Measurements from ENCODE around the gene PPP1R15B. TPM values are rescaled to one million over a fixed set of nuclear protein-coding genes. Genes with fewer than 3 reads are reported as not detected.
A peak's percentile ranks its signal among the peaks of the same experiment; 100 is the strongest.

PPP1R15B gene
- total RNA-seq, 2 experiments from 2014 or later = 63.8 to 64.6 TPM

DNA sequence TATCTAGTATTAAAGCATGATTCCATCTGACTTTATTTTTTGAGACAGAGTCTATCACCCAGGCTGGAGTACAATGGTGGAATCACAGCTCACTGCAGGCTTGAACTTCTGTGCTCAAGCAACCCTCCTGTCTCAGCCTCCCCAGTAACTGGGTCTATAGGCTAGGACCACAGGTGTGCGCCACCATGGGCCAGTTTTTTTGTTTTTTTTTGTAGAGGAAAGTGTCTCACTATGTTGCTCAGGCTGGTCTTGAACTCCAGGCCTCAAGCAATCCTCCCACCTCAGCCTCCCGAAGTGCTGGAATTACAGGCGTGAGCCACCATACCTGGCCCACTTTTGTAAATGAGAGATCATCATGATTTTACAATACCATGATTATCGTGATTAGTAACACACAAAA lies 9.2 kb downstream of the PPP1R15B start:
- Mint-ChIP-seq H3K4me3 (no peak overlapping the region), H3K27ac (peak overlapping the region; percentile 73), H3K36me3 (ENCODE audit: low read depth) (peaks cover 58% of the 10 kb centered on the region), H3K27me3 (no peaks in the 10 kb centered on the region), H3K9me3 (no peaks in the 10 kb centered on the region), H3K4me1 (ENCODE audit: low read depth) (peaks cover 44% of the 10 kb centered on the region)
- ATAC-seq (no peak), DNase-seq (no peak)
- ChIA-PET POLR2A (interaction anchor here (0.7 kb wide), 1 partner anchor 102 kb away, joined by 3 read pairs; no protein-coding TSS in a partner anchor), CTCF (interaction anchor here (1.2 to 5.3 kb wide), 2 partner anchors 39 to 101 kb away, joined by 3 to 17 read pairs; no protein-coding TSS in a partner anchor)
- intact Hi-C loops (cut with micrococcal nuclease) = no loop called here
- TF ChIP-seq, protein P1, sequence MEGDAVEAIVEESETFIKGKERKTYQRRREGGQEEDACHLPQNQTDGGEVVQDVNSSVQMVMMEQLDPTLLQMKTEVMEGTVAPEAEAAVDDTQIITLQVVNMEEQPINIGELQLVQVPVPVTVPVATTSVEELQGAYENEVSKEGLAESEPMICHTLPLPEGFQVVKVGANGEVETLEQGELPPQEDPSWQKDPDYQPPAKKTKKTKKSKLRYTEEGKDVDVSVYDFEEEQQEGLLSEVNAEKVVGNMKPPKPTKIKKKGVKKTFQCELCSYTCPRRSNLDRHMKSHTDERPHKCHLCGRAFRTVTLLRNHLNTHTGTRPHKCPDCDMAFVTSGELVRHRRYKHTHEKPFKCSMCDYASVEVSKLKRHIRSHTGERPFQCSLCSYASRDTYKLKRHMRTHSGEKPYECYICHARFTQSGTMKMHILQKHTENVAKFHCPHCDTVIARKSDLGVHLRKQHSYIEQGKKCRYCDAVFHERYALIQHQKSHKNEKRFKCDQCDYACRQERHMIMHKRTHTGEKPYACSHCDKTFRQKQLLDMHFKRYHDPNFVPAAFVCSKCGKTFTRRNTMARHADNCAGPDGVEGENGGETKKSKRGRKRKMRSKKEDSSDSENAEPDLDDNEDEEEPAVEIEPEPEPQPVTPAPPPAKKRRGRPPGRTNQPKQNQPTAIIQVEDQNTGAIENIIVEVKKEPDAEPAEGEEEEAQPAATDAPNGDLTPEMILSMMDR (IDR thresholded peaks at IDR 0.05) = no peak

- H3K4me3 Mint-ChIP-seq = no peak overlapping the region
- no peaks in the 10 kb centered on the region for H3K27me3 Mint-ChIP-seq
- intact Hi-C loops (cut with micrococcal nuclease) = no loop called here
- no peaks in the 10 kb centered on the region for H3K9me3 Mint-ChIP-seq
- CTCF ChIA-PET = interaction anchor here (0.7 to 5.3 kb wide), 4 partner anchors 10 to 102 kb away, joined by 3 to 17 read pairs (median 6); no protein-coding TSS in a partner anchor
- POLR2A ChIA-PET = interaction anchor here (0.7 to 1.5 kb wide), 2 partner anchors 16 to 102 kb away, joined by 3 read pairs; no protein-coding TSS in a partner anchor
- DNase-seq (no peak), ATAC-seq (no peak)
- H3K4me1 Mint-ChIP-seq (ENCODE audit: low read depth) = peaks cover 44% of the 10 kb centered on the region
- TF ChIP-seq, protein P1 (IDR thresholded peaks at IDR 0.05) = no peak
- H3K36me3 Mint-ChIP-seq (ENCODE audit: low read depth) = peaks cover 53% of the 10 kb centered on the region
- peak overlapping the region; percentile 73 for H3K27ac Mint-ChIP-seq
Measured at GRCh38 chr1:204401730-204402129, 9.9 kb downstream of the PPP1R15B start.

GRCh38 chr1:204400882-204401510 lies 10.6 kb downstream of the PPP1R15B start:
- Mint-ChIP-seq H3K4me3 (no peak overlapping the region), H3K9me3 (no peaks in the 10 kb centered on the region), H3K4me1 (ENCODE audit: low read depth) (peaks cover 42% of the 10 kb centered on the region), H3K27me3 (no peaks in the 10 kb centered on the region), H3K27ac (peak overlapping the region; percentile 73), H3K36me3 (ENCODE audit: low read depth) (peaks cover 51% of the 10 kb centered on the region)
- ATAC-seq (no peak), DNase-seq (no peak)
- CTCF ChIA-PET = interaction anchor here (0.7 to 5.3 kb wide), 5 partner anchors 9 to 238 kb away, joined by 3 to 17 read pairs (median 7); no protein-coding TSS in a partner anchor
- POLR2A ChIA-PET = interaction anchor here (1.5 to 3.4 kb wide), 2 partner anchors 8 to 17 kb away, joined by 3 to 27 read pairs; no protein-coding TSS in a partner anchor
- intact Hi-C loops (cut with micrococcal nuclease) = no loop called here
- TF ChIP-seq, protein P1 (IDR thresholded peaks at IDR 0.05) = no peak

DNA sequence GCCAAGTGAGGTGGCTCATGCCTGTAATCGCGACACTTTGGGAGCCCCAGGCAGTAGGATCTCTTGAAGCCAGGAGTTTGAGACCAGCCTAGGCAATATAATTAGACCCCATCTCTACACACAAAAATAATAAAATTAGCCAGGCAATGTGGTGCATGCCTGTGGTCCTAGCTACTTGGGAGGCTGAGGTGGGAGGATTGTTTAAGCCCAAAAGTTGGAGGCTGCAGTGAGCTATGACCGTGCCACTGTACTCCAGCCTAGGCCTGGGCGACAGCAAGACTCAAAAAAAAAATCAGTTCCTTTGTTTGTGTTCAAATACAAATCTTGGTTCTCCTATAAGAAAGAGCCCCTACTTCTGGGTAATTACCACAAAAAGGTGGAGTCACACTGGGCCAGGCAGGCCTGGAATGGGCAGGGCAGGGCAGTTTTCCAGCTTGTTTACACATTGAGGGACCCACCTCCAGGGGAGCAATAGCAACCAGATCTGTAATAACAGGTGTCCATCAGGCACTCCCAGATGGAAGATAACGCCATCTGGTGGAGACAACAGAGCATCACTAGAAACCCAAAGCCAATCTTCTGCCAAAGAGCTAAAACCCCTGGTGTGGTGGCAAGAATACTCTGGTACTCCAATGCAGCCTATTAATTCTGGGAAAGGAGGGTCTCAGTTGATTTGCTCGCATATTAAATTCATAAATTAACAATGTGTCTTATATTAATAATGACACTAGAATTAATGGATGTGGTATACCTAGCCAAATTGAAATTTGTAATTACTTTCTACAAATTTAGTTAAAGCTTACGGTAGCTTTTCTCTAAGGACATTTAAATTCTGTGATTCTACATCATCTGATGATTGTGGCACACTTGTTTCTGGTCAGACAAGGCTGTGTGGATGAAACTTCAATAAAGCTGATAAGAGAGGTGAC lies 13.2 kb downstream of the PPP1R15B start:
- H3K4me1 Mint-ChIP-seq (ENCODE audit: low read depth) = peaks cover 20% of the 10 kb centered on the region
- no peaks in the 10 kb centered on the region for H3K27me3 Mint-ChIP-seq
- peaks cover 39% of the 10 kb centered on the region for H3K36me3 Mint-ChIP-seq (ENCODE audit: low read depth)
- ChIA-PET CTCF (interaction anchor here (0.6 to 3.6 kb wide), 74 partner anchors 11 to 803 kb away, joined by 3 to 99 read pairs (median 4); partner anchors contain the start of genes ETNK2, GOLT1A, PIK3C2B and PLEKHA6), POLR2A (interaction anchor here (0.7 to 3.4 kb wide), 11 partner anchors 8 to 199 kb away, joined by 3 to 27 read pairs (median 3); partner anchors contain the start of gene MDM4)
- no peak overlapping the region for H3K4me3 Mint-ChIP-seq
- DNase-seq (peak; percentile 70), ATAC-seq (peak; percentile 97)
- intact Hi-C loops (cut with micrococcal nuclease) = no loop called here
- no peaks in the 10 kb centered on the region for H3K9me3 Mint-ChIP-seq
- TF ChIP-seq, protein P1 (IDR thresholded peaks at IDR 0.05) = peak; percentile 98
- H3K27ac Mint-ChIP-seq = peak overlapping the region; percentile 81
